GM23338 (cell line): ENCODE measurements around the gene CMYA5.

Source experiments
- CTCF ChIP-seq, 2 experiments: fragments of 200-600 bp in 1 of 2; sonication (generic) in 1 of 2; conservative IDR thresholded peaks; 2 replicates each; pipeline versions ENCODE4 v1.5.1 to v1.6.1; 2016 to 2017; ENCODE audit warnings: antibody characterized with exemption in 2 of 2, low read depth in 2 of 2, mild to moderate bottlenecking in 2 of 2, moderate library complexity in 1 of 2
- EZH2 ChIP-seq: fragments of 200-600 bp; sonication (generic); IDR thresholded peaks from one replicate; pipeline ENCODE4 v1.8.0; 2017; ENCODE audit warnings: antibody characterized with exemption, mild to moderate bottlenecking, low read depth; ENCODE audit not compliant: unreplicated experiment
- EZH2phosphoT487 ChIP-seq: fragments of 200-600 bp; sonication (generic); IDR thresholded peaks from one replicate; pipeline ENCODE4 v1.8.1; 2018; ENCODE audit warnings: antibody characterized with exemption; ENCODE audit not compliant: unreplicated experiment
- ZNF331 ChIP-seq: fragments of 250-450 bp; sonication (Bioruptor Pico); IDR thresholded peaks from 2 replicates; pipeline ENCODE4 v1.5.0; 2020; ENCODE audit warnings: low read depth, mild to moderate bottlenecking, moderate library complexity

GRCh38 chr5:79794347-79794746, 104.7 kb downstream of the CMYA5 start:
- TF ChIP-seq CTCF (conservative IDR thresholded peaks at IDR 0.05; ENCODE audit: low read depth in 2 of 2) (no peak), EZH2phosphoT487 (no peak), ZNF331 (CRISPR knock-in tag) (no peak), EZH2 (no peak)
